GM18499 (cell line): ENCODE measurements around the gene MBOAT7.

ENCODE experiments used
- ATAC-seq: cut with Tn5 transposase; IDR thresholded peaks from one replicate; pipeline ENCODE4 v1.9.1; 2021; ENCODE audit warnings: moderate number of reproducible peaks; ENCODE audit not compliant: insufficient read depth, unreplicated experiment

Gene MBOAT7

DNA sequence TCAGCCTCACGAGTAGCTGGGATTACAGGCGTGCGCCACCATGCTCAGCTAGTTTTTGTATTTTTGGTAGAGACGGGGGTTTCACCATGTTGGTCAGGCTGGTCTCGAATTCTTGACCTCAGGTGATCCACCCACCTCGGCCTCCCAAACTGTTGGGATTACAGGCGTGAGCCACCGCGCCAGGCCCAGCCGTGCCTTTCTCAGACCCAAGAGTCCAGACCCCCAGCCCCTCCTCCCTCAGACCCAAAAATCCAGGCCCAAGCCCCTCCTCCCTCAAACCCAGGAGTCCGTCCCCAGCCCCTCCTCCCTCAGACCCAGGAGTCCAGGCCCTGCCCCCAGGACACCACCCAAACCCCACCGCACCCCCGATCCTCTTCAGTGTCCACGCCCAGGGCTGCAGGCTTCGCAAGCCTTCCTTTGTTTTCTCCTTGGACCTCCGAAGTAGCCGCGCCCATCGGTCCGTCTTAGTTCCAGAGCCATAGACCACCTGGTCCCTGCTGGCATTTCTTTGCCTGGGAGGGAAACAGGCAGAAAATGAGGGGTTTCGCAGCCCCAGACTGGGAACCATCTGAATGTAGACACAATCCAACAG is 20.1 kb downstream of the MBOAT7 start:
- ATAC-seq, result no peak

DNA sequence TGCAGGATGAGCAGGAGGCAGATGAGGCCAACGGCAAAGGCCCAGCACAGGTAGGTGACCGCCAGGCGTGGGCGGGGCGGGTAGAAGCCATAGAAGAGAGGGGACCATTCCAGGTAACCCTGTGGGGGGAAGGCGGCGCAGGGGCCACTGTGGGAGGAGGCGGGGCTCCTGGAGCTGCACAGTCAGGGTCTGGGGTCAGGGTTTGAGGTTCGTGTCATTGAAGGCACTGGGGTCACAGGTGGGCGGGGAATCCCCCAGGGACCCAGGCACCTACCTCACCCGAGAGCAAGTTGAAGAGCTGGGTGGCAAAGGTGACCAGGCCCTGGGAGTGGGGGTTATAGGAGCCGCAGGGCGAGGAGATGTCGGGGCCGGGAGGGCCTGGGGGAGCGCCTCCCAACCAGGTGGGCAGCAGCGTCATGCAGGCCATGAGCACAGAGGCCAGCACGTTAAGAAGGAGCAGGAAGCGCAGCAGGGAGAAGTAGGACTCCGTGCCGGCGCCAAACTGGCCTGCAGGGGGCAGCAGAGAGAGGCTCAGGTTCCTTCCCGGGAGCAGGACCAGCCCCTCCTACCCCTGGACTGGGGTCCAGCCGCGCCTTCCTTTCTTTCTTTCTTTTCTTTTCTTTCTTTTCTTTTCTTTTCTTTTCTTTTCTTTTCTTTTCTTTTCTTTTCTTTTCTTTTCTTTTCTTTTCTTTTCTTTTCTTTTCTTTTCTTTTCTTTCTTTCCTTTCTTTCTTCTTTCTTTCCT is 21.0 kb downstream of the MBOAT7 start:
- ATAC-seq, result no peak

DNA sequence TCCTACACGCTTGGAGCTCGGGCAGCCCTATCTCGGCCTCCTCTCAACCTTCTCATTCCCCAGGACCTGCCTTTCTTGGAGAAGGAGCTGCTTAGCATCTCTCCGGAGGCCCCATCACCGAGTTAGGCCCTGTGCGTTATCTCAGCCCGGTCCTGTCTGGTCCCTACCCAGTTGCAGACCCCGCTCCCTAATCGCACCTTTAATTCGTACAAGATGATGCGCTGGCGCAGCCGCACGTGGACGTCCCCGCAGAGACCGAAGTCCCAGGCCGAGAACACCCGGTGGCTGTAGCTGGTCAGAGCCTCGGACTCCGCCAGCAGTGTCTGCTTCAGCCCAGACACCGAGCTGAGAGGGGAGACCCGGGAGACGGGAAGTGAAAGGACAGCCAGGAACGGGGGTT is 24.2 kb downstream of the MBOAT7 start:
- no peak for ATAC-seq

DNA sequence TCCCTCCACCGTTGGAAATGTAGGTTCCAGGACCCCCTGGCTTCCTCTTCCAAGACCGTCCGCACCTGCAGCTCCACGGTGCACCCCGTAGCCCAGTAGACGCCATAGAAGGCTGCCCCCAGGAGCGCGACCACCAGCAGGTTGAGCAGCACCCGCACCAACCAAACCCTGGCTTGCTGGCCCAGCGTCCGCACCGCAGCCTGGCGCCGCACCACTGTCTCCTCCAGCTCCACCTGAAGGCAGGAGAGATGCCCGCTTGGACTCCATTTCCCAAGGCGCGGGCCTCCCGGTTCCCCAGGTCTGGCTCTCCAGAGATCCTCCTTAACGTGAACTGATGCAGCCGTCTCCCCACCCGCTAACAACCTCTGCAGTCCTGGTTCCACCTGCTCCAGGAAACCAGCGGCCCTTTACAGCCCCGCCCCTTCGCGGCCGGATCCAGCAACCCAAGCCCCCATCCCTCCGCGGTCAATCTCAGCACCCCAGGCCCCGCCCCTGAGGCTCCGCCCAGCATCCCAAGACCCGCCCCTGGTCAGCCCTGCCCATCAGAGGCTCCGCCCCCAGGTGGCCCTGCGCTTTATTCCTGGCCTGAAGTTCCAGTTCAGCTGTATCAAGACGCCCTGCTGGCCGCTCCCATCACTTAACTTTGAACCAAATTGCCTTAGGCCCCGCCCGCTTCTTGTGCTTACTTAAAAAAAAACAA is 24.9 kb downstream of the MBOAT7 start:
- no peak for ATAC-seq

DNA sequence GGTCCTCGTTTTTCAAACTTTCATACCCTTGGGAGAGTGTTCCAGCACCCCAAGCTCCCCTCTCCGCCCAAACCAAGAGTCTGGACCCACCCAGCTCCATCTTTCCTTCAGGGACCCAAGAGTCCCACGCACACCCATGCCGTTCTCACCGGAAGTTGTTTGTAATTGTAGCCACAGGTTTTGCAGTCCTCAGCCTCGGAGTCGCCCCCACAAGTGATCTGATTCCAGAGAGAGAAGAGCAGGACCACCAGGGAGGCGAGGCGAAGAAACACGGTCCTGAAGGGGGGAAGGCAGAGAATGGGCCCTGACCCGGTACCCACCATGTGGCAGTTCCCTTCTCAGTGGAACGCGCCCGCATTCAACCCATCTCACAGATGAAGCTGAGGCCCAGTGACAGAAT is 26.5 kb downstream of the MBOAT7 start:
- ATAC-seq, result no peak

DNA sequence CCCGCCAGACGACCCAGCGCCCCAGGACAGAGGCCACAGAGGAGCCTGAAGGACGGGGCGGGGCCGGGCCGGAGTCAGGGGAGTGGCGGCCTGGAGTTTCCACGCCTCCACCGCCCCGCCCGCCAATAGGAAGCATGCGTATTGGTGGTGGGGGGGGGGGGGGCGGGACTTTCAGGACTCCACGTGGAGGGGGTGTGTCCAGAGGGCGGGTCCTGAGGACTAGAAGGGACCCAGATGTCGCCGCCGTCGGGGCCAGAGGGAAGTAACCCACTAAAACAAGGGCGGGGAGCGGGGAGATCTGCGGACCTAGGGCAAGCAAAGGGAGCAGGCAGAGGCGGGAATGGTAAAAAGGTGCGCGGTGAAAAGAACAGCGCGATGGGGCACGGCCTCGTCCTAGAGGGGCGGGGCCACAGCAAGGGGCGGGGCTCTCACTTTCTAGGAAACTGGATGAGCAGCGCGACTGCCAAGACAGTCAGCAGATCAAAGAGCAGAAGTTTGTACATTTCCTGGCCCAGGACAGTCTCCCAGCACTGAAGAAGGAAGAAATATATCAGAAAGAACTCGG is 27.1 kb downstream of the MBOAT7 start:
- no peak for ATAC-seq

DNA sequence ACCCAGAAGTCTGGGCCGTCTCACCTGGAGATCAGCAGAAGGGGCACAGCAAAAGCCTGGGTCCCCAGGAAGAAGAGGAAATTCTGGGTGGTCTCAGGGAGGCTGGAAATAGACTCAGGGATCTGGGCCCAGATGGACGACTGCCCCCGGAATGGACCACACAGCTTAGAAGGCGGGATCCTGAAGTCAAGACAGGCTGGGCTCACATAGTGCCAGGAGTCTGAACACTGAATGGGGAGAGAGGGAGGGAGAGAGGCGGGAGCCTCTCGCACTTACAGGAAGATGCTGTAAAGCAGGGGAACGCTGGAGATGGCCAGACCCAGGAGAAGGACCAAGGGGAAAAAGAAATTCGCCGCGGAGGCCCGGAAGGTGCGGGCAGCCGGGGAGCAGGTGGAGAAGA is 28.5 kb downstream of the MBOAT7 start:
- no peak for ATAC-seq

DNA sequence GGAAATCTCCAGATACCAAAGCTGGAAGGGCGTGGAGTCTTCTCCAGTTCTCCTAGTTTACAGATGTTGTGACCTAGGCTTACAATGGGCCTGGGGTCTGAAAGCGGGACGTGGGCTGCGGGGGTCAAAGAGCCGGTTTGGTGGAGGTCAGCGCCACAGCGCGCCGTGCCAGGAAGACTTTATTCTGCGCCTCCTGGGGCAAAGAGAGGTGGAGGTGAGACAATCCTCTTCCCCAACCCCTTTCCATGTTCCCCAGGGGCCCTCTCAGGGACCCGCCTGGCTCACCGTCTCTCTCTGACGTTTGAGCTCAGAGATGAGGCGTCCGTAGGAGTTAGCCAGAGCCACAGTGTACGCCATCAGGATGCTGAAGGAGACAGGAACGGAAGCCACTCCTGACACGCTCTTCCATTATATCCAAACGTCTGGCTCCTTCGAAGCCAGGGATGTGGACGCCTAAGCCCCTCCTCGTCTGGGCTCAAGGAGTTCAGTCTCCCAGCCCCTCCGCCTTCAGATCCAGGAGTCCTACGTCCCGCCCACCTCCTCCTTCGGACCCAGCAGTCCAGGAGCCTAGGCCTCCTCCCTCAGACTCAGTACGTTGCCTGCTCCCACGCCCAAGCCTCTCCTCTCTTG is 29.1 kb downstream of the MBOAT7 start:
- no peak for ATAC-seq

DNA sequence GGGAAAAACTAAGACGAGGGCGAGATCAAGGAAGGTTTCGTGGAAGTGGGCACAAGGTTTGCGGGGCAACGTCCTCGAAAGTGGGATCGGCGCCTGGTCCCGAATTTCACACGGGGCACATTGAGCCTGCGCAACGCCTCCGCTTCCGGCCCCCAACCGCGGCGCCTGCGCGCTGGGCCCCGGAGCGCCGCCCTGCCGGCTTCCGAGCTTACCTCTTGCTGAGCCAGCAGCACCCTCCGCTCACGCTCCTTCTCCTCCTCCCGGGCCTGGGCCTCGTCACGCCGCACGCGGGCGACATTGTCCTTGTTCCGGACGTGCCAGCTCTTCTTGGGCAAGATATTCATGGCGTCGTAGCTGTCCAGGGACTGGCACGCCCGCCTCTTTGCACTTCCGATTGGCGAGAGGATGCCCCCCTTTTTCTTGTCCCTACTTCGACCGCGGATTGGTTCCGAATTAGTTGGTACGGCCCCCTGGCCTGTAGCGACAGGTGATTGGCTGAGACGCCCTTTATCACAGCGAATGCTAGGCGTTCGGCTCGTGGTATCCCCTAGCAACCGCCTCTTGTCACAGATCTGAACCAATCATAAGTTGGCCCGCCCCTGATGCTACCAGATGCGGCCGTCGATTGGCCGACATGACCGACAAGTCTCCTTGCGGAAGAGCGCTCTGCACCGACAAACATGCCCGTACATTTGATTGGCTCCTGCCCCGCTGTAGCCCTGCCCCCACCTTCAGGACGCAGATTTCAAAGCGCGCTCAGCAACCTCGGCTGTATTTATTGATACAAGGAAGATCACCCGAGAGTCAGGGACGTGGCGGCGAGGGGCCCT is 29.8 kb downstream of the MBOAT7 start, which contains the start of gene LENG1:
TSS of gene LENG1 (minus strand) at position 370 of the 830 bp plus-strand sequence. CDS start at position 344, 26 bp downstream.
- ATAC-seq, result peak; percentile 83

DNA sequence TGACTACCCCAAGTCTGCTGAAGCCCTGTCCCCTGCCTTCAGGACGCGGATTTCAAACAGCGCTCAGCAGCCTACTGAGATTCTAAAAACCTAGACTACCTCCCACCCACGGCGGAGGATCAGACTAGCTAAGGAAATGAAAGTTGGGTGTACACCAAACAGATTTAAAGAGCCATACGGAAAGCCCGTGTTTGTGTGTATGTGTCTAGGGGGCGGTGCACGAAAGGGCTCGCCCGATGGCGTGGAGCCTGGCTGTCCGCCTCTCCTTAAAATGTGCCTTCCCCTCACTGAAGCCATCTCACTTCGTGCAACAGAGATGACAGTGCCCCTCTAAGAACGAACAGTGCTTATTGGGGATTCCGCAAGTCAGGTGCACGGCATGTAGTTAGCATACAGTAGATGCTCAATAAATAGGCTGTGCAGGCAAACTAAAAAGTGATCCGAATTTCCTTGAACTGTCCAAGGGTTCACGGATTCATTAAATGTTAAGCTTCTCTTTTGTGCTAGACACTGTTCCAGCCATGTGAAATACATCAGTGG is 30.5 kb downstream of the MBOAT7 start:
- ATAC-seq, result no peak

DNA sequence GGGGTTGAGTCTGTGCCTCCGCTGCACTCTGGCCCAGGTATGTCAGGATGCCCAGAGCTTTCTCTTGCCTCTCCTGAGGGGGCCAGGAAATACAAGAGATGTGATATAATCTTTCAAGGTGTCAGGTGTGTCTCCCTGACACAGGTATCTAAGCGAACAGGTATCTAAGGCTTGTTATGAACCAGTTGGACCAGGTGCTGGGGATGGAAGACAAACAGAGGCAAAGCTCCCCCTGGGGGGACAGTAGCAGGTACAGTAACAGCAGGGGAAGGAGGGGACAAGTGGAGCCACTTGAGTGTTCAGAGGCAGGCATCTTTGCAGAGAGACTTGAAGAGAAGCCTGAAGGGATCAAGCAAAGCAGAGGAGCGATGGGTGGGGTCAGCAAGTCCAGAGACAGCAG is 32.4 kb downstream of the MBOAT7 start:
- no peak for ATAC-seq

DNA sequence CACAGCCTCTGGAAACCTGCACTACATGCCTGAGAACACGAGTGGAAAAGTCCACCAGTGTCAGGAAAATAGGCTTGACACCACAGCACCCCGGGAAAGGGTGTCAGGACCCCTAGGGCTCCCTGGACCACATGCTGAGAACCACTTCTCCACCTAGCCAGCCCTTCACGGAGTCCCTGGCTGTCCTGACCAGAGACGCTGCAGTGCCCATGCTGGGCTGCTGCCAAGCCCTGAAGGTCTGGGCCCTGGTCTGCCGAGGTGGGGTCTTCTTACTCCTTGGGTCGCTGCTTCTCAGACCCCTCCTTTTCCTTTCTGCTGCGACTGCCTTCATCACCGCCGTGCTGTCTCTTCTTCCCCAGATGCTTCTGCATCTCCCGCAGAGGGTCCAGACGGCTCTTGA is 32.9 kb downstream of the MBOAT7 start:
- ATAC-seq, result no peak

DNA sequence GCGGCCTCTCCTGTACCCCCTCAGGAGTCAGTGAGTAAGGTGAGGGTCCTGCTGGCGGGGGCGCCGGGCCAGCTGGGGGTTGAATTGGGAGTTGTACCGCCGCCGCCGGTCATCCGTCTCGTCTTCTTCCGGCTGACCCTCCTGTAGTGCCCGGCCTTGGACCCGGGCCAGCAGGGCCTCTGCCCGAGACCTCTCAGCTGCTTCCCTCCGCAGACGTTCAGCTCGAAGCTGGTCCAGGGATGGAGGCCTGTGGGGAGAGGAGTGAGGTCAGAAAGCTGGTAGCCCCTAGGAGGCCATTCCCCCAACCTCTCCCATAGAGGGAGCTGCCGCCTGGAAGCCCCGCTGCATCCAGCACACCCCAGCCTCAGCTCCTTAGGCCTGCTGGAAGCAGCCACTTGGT is 33.7 kb downstream of the MBOAT7 start:
- no peak for ATAC-seq

DNA sequence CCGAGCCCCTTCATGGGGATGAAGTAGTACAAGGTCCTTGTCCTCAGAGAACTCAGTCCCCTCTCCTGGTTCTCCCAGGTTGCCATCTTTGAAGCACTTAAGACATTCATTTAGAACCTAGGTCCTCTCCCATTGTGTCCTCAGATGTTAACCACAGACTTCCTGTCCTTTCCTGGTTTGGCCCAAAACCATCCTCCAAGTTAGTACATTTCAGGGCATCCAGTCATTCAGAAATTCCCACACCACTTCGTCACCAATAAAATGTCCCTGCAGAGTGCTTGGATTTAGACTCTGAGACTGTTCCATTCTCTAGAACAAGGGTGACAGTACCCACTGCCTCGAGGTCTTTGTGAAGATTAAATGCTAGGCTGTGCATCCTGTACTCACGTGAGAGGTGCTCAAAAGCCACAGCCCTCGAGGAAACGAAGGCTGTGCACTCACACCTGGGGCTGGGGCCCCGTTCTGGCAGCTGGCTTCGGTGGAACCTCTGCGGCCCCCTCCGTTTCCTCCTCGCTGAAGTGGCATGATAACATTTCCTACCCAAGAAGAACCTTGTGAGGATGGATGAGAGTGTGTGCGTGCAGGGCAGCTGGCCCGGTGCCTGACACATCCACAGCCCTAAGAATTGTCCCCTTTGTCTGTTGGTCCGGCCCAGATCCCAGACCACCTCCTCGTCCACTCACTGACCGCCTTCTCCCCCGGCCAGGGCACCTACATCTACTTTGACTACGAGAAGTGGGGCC is 34.6 kb downstream of the MBOAT7 start:
- ATAC-seq, result no peak

DNA sequence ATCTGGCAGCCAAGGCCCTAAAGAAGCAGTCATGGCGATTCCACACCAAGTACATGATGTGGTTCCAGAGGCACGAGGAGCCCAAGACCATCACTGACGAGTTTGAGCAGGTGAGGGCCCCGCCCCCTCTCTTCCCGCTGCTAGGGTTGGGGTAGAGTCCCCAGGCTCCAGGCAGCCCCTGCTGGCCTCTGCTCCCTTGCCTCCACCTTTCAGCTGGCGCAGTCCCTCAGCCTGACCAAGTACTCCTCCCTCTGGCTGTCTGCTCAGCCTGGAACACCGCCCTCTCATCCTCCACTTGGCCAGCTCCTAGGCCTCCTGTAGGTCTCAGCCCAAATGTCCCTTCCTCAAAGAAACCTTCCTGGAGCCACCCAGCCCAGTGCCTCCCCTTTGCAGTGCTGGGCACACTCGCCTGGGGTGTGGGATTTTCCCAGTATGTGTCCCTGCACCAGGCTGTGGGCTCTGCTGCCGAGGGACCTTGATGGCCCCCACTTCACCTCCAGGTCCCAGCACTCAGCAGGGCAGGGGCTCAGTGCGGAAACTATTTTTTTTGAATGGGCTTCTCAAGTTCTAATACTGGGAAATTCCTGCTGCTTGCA is 35.6 kb downstream of the MBOAT7 start:
- no peak for ATAC-seq

DNA sequence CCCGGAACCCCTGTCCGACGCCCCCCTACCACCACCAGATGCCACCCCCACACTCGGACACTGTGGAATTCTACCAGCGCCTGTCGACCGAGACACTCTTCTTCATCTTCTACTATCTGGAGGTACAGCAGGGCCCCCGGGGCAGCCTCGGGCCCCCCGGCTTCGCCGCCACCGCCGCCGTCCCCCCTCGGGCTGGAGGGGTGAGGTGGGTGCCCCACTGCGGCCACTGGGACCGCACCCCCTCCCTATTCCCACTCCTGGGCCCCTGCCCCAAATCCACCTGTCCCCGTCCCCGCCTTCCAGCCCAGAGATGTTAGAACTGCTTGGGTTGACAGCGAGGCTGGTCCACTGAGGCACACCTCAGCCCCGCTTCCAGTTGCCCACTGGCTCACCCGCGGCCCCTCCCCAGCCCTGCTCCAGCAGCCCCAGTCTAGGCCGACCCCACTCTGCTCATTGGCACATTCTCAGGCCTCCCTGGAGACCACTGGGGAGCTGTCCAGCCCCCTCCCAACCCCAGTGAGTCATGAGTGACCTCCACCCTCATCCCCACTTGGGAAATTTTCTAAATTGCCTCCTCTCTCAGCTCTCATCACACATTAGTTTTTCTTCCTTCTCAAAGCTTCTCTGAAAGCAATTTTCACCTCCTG is 36.4 kb downstream of the MBOAT7 start:
- no peak for ATAC-seq

DNA sequence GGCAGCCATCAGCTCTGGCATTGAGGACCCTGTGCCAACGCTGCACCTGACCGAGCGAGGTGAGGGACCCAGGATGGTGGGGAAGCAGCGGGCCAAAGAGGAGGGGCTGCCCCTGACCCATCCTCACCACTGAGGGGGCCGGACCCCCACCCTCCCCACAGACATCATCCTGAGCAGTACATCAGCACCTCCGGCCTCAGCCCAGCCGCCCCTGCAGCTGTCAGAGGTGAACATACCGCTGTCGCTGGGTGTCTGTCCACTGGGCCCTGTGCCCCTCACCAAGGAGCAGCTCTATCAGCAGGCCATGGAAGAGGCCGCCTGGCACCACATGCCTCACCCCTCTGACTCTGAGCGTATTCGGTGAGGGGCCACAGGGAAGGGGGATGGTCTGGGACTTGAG is 37.1 kb downstream of the MBOAT7 start:
- ATAC-seq, result no peak

DNA sequence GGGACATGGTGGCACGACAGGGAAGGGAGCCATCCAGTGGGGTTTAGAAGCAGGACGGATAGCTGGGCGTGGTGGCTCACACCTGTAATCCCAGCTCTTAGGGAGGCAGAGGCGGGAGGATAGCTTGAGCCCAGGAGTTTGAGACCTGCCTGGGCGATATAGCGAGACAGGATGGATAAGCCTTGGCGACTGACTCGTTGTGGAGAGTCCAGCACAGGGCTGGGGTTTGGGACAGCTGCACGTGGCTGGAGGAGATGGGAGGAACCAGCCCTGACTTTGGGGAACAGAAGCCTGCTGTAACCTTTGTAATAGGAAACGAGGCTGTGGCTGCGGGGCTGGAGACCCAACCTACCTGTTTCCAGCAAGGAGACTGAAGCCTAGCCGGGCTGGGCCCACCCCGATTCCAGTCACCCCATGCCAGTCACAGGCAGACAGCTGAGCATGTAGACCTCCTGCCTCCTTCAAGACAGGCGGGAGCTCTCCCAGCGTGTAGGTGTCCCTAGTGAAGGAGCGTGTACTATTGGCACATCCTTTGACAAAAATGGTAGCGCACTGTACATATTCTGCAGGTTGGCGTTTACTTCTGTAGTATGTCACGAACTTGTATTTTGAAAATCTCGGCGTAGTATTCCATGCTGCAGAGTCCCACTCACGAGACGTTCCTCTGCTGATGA is 37.9 kb downstream of the MBOAT7 start:
- no peak for ATAC-seq
